Activated T-helper 2 cell treated with anti-CD3 and anti-CD28 coated beads, Interferon-gamma antibody, Interleukin-2, Interleukin-4, amounts not matched to agents 10 μg/mL and 5 μg/mL and 100 μg/mL, durations not matched to agents 14 hours and 24 hours and 36 hours (primary cell): ENCODE results near the gene STX1A. TPM values are rescaled to one million over a fixed set of nuclear protein-coding genes. Genes with fewer than 3 reads are reported as not detected.
"Not testable (repeated sequence)": the region's sequence is repeated elsewhere in the genome, so short reads cannot be mapped to it uniquely, and the experiment has no call there.

Experiments used
- DNase-seq: peaks from one replicate; pipeline ENCODE4 v3.0.0; 2021; ENCODE audit warnings: low spot score
- H3K27ac Mint-ChIP-seq: one replicate; pipeline ENCODE4 v1.8.0; 2021; ENCODE audit warnings: mixed read lengths
- H3K27me3 Mint-ChIP-seq: one replicate; pipeline ENCODE4 v1.8.0; 2021; ENCODE audit warnings: low read depth, mixed read lengths
- H3K36me3 Mint-ChIP-seq: one replicate; pipeline ENCODE4 v1.8.0; 2021; ENCODE audit warnings: low read depth, mixed read lengths
- H3K4me1 Mint-ChIP-seq: one replicate; pipeline ENCODE4 v1.8.0; 2021; ENCODE audit warnings: low read depth, mixed read lengths
- H3K4me3 Mint-ChIP-seq: one replicate; pipeline ENCODE4 v1.8.0; 2021; ENCODE audit warnings: low read depth, mild to moderate bottlenecking, moderate library complexity, mixed read lengths
- H3K9me3 Mint-ChIP-seq: one replicate; pipeline ENCODE4 v1.8.0; 2021; ENCODE audit warnings: mixed read lengths
- intact Hi-C: fragments of 100-400 bp; cut with micrococcal nuclease; formaldehyde crosslinking; loops from one replicate; pipeline ENCODE4 v1.15.1; 2023
- total RNA-seq: library from RNA; stranded (reverse); gene quantifications from 2 replicates; pipeline ENCODE4 v1.2.3, GENCODE V29; 2022

The STX1A gene
- total RNA-seq, 1 donor from 2014 or later = 17.2 TPM

- H3K4me3 Mint-ChIP-seq = peak overlapping the region; percentile 40
- H3K9me3 Mint-ChIP-seq = peaks cover 2% of the 10 kb centered on the region
- peaks cover 6% of the 10 kb centered on the region for H3K4me1 Mint-ChIP-seq
- H3K36me3 Mint-ChIP-seq = no peaks in the 10 kb centered on the region
- no peak for DNase-seq
- H3K27me3 Mint-ChIP-seq = peaks cover 28% of the 10 kb centered on the region
- intact Hi-C loops = loop anchor here (5.0 kb wide), 3 partner anchors 46 to 61 kb away; partner anchors contain the start of genes MLXIPL and STX1A
- H3K27ac Mint-ChIP-seq = no peak overlapping the region
Observed at GRCh38 chr7:73668103-73668885, 51.2 kb downstream of the STX1A start.

- Mint-ChIP-seq H3K4me3 (peak within 1 kb of the TSS; percentile 76), H3K4me1 (peaks cover 6% of the 10 kb centered on the region), H3K36me3 (no peaks in the 10 kb centered on the region), H3K27ac (no peak within 1 kb of the TSS), H3K9me3 (peaks cover 9% of the 10 kb centered on the region), H3K27me3 (peaks cover 33% of the 10 kb centered on the region)
- intact Hi-C loops = loop anchor here (1.0 to 5.0 kb wide), 6 partner anchors 16 to 145 kb away; partner anchors contain the start of genes ABHD11, BAZ1B, BUD23 and DNAJC30
- DNase-seq = peak; percentile 91
Observed at GRCh38 chr7:73667344-73668102, 51.9 kb downstream of the STX1A start, which contains the start of gene VPS37D. Gene VPS37D, plus strand, starts transcription at chr7:73667831. Its CDS starts 128 bp downstream, at chr7:73667959.

- Mint-ChIP-seq H3K27ac (no peak overlapping the region), H3K4me1 (peaks cover 3% of the 10 kb centered on the region), H3K4me3 (no peak overlapping the region), H3K9me3 (peaks cover 9% of the 10 kb centered on the region), H3K36me3 (no peaks in the 10 kb centered on the region), H3K27me3 (peaks cover 17% of the 10 kb centered on the region)
- intact Hi-C loops = no loop called here
- no peak for DNase-seq
Observed at GRCh38 chr7:73663033-73663432, 56.4 kb downstream of the STX1A start.

GRCh38 chr7:73660594-73660993, 58.9 kb downstream of the STX1A start:
- H3K27ac Mint-ChIP-seq, H3K4me3 Mint-ChIP-seq, H3K9me3 Mint-ChIP-seq, H3K36me3 Mint-ChIP-seq, DNase-seq, H3K4me1 Mint-ChIP-seq, intact Hi-C loops: not testable (repeated sequence)
- H3K27me3 Mint-ChIP-seq = peaks cover 12% of the 10 kb centered on the region

GRCh38 chr7:73659983-73660382, 59.5 kb downstream of the STX1A start:
- H3K9me3 Mint-ChIP-seq = peaks cover 9% of the 10 kb centered on the region
- H3K4me3 Mint-ChIP-seq = no peak overlapping the region
- H3K4me1 Mint-ChIP-seq = no peaks in the 10 kb centered on the region
- H3K27ac Mint-ChIP-seq = no peak overlapping the region
- peaks cover 12% of the 10 kb centered on the region for H3K27me3 Mint-ChIP-seq
- DNase-seq = no peak
- intact Hi-C loops = no loop called here
- H3K36me3 Mint-ChIP-seq = no peaks in the 10 kb centered on the region

GRCh38 chr7:73655309-73655708, 64.2 kb downstream of the STX1A start:
- H3K27ac Mint-ChIP-seq, DNase-seq, H3K9me3 Mint-ChIP-seq, H3K4me1 Mint-ChIP-seq, H3K4me3 Mint-ChIP-seq, intact Hi-C loops, H3K36me3 Mint-ChIP-seq: not testable (repeated sequence)
- peaks cover 15% of the 10 kb centered on the region for H3K27me3 Mint-ChIP-seq

GRCh38 chr7:73652541-73652949, 66.9 kb downstream of the STX1A start:
- peaks cover 33% of the 10 kb centered on the region for H3K27me3 Mint-ChIP-seq
- H3K4me3 Mint-ChIP-seq = no peak overlapping the region
- no peaks in the 10 kb centered on the region for H3K36me3 Mint-ChIP-seq
- DNase-seq = no peak
- peaks cover 3% of the 10 kb centered on the region for H3K4me1 Mint-ChIP-seq
- H3K27ac Mint-ChIP-seq = no peak overlapping the region
- no peaks in the 10 kb centered on the region for H3K9me3 Mint-ChIP-seq
- intact Hi-C loops = no loop called here

GRCh38 chr7:73650524-73650923, 68.9 kb downstream of the STX1A start:
- H3K4me3 Mint-ChIP-seq = no peak overlapping the region
- intact Hi-C loops = no loop called here
- no peaks in the 10 kb centered on the region for H3K36me3 Mint-ChIP-seq
- H3K27me3 Mint-ChIP-seq = peaks cover 48% of the 10 kb centered on the region
- peaks cover 3% of the 10 kb centered on the region for H3K4me1 Mint-ChIP-seq
- no peaks in the 10 kb centered on the region for H3K9me3 Mint-ChIP-seq
- no peak for DNase-seq
- no peak overlapping the region for H3K27ac Mint-ChIP-seq

- Mint-ChIP-seq H3K4me3 (no peak overlapping the region), H3K9me3 (no peaks in the 10 kb centered on the region), H3K27me3 (peaks cover 52% of the 10 kb centered on the region), H3K36me3 (no peaks in the 10 kb centered on the region), H3K27ac (no peak overlapping the region), H3K4me1 (peaks cover 3% of the 10 kb centered on the region)
- intact Hi-C loops = no loop called here
- no peak for DNase-seq
Observed at GRCh38 chr7:73649576-73649975, 69.9 kb downstream of the STX1A start.

Other genes with a start within 250 kb of the STX1A start
- gene BAZ1B, start 197.4 kb downstream of the STX1A start, total RNA-seq = 99.6 and 101 TPM in 2 replicates
- gene BCL7B, start 162.0 kb downstream of the STX1A start, total RNA-seq = 68.6 and 74.5 TPM in 2 replicates
- 43.3 and 43.9 TPM in 2 replicates for gene TBL2, start 141.1 kb downstream of the STX1A start, total RNA-seq
- gene MLXIPL, start 95.1 kb downstream of the STX1A start, total RNA-seq = not detected in 2 replicates
- gene VPS37D, start 51.8 kb downstream of the STX1A start, total RNA-seq = 0.30 and 0.34 TPM in 2 replicates
- 9.2 TPM in 2 replicates for gene DNAJC30, start 36.2 kb downstream of the STX1A start, total RNA-seq
- 96.0 and 109 TPM in 2 replicates for gene BUD23, start 36.1 kb downstream of the STX1A start, total RNA-seq
- 17.3 and 18.2 TPM in 2 replicates for gene ABHD11, start 19.1 kb upstream of the STX1A start, total RNA-seq
- not detected in 2 replicates for gene CLDN3, start 50.6 kb upstream of the STX1A start, total RNA-seq
- gene CLDN4, start 111.3 kb upstream of the STX1A start, total RNA-seq = not detected in 2 replicates
- gene METTL27, start 122.8 kb upstream of the STX1A start, total RNA-seq = 0.90 and 0.94 TPM in 2 replicates
- not detected in 2 replicates for gene TMEM270, start 141.5 kb upstream of the STX1A start, total RNA-seq